GM23248 (cell line): ENCODE data around the gene HMG20A.

Source experiments
- EZH2 ChIP-seq: fragments of 200-600 bp; sonication (generic); IDR thresholded peaks from 2 replicates; pipeline ENCODE4 v1.6.1; 2018; ENCODE audit warnings: antibody characterized with exemption, mild to moderate bottlenecking; ENCODE audit not compliant: insufficient read depth, poor library complexity, severe bottlenecking
- EZH2phosphoT487 ChIP-seq: fragments of 200-600 bp; sonication (generic); IDR thresholded peaks from 2 replicates; pipeline ENCODE4 v1.6.1; 2018; ENCODE audit warnings: antibody characterized with exemption, moderate library complexity, mild to moderate bottlenecking, low read depth; ENCODE audit not compliant: insufficient read depth

- TF ChIP-seq EZH2phosphoT487 (no peak), EZH2 (no peak)
These were observed 52.6 kb downstream of the HMG20A start for GRCh38 chr15:77473328-77473727.
